GDM1 (cell line): ENCODE results near the gene ZAP70.

Experiments
- DNase-seq: peaks from one replicate; lab custom pipeline; 2025; lab: John Stamatoyannopoulos, UW

Gene ZAP70

GRCh38 chr2:97734061-97735051 lies 21.0 kb downstream of the ZAP70 start:
- no peak for DNase-seq

GRCh38 chr2:97735161-97735561 lies 21.8 kb downstream of the ZAP70 start:
- DNase-seq: no peak

- no peak for DNase-seq
These were observed 22.8 kb downstream of the ZAP70 start for GRCh38 chr2:97736185-97736584.

- DNase-seq: no peak
These were observed 23.4 kb downstream of the ZAP70 start for GRCh38 chr2:97736608-97737330.

- no peak for DNase-seq
These were observed 24.2 kb downstream of the ZAP70 start for GRCh38 chr2:97737421-97738178.

GRCh38 chr2:97738179-97739019 lies 25.0 kb downstream of the ZAP70 start:
- DNase-seq: no peak

GRCh38 chr2:97739020-97739892 lies 25.9 kb downstream of the ZAP70 start:
- DNase-seq: no peak

- DNase-seq: no peak
These were observed 26.5 kb downstream of the ZAP70 start for GRCh38 chr2:97739893-97740245.

- no peak for DNase-seq
These were observed 27.3 kb downstream of the ZAP70 start for GRCh38 chr2:97740590-97741182.

GRCh38 chr2:97741251-97741650 lies 27.9 kb downstream of the ZAP70 start:
- no peak for DNase-seq

GRCh38 chr2:97741686-97742085 lies 28.3 kb downstream of the ZAP70 start:
- no peak for DNase-seq

- DNase-seq: no peak
These were observed 29.0 kb downstream of the ZAP70 start for GRCh38 chr2:97742381-97742847.

- DNase-seq: no peak
These were observed 30.5 kb downstream of the ZAP70 start for GRCh38 chr2:97743913-97744312.

- no peak for DNase-seq
These were observed 32.2 kb downstream of the ZAP70 start for GRCh38 chr2:97745474-97746174.

- DNase-seq: no peak
These were observed 33.9 kb downstream of the ZAP70 start for GRCh38 chr2:97747285-97747684.

- no peak for DNase-seq
These were observed 34.3 kb downstream of the ZAP70 start for GRCh38 chr2:97747716-97748115.

- no peak for DNase-seq
These were observed 36.2 kb downstream of the ZAP70 start for GRCh38 chr2:97749581-97749980.

- DNase-seq: no peak
These were observed 36.6 kb downstream of the ZAP70 start for GRCh38 chr2:97750017-97750416.

- DNase-seq: no peak
These were observed 38.4 kb downstream of the ZAP70 start for GRCh38 chr2:97751752-97752151.
